Neuron (in vitro differentiated cells): ENCODE results near the gene CSF2.

ENCODE experiments used
- H2AFZ ChIP-seq: one replicate; pipeline ENCODE4 v1.6.1; 2013; ENCODE audit warnings: low read depth, mild to moderate bottlenecking, inconsistent platforms, low read length, moderate library complexity
- H3K27me3 ChIP-seq: one replicate; pipeline ENCODE4 v1.6.1; 2013; ENCODE audit warnings: low read length; ENCODE audit not compliant: insufficient read depth
- H3K36me3 ChIP-seq: one replicate; pipeline ENCODE4 v1.6.1; 2013; ENCODE audit warnings: low read length; ENCODE audit not compliant: insufficient read depth
- H3K4me1 ChIP-seq: one replicate; pipeline ENCODE4 v1.6.1; 2013; ENCODE audit warnings: low read length; ENCODE audit not compliant: insufficient read depth
- H3K4me3 ChIP-seq: 2 replicates; pipeline ENCODE4 v1.5.1; 2013; ENCODE audit warnings: mild to moderate bottlenecking, low read length, moderate library complexity
- H3K9me3 ChIP-seq: one replicate; pipeline ENCODE4 v1.6.1; 2013; ENCODE audit warnings: low read length

The CSF2 gene

GRCh38 chr5:132049093-132049492 is 24.5 kb upstream of the CSF2 start:
- Histone ChIP-seq H3K4me1 (no peaks in the 10 kb centered on the region), H3K4me3 (no peak overlapping the region), H2AFZ (no peak overlapping the region), H3K9me3 (no peaks in the 10 kb centered on the region), H3K36me3 (no peaks in the 10 kb centered on the region), H3K27me3 (no peaks in the 10 kb centered on the region)

GRCh38 chr5:132049559-132049958 is 24.0 kb upstream of the CSF2 start:
- Histone ChIP-seq H3K4me1 (no peaks in the 10 kb centered on the region), H3K36me3 (no peaks in the 10 kb centered on the region), H3K27me3 (no peaks in the 10 kb centered on the region), H2AFZ (no peak overlapping the region), H3K9me3 (no peaks in the 10 kb centered on the region), H3K4me3 (no peak overlapping the region)

GRCh38 chr5:132050136-132050535 is 23.5 kb upstream of the CSF2 start:
- no peak overlapping the region for H2AFZ ChIP-seq
- H3K9me3 ChIP-seq: no peaks in the 10 kb centered on the region
- no peak overlapping the region for H3K4me3 ChIP-seq
- no peaks in the 10 kb centered on the region for H3K27me3 ChIP-seq
- no peaks in the 10 kb centered on the region for H3K36me3 ChIP-seq
- H3K4me1 ChIP-seq: no peaks in the 10 kb centered on the region

GRCh38 chr5:132050661-132051552 is 22.7 kb upstream of the CSF2 start:
- Histone ChIP-seq H3K4me3 (no peak overlapping the region), H3K9me3 (no peaks in the 10 kb centered on the region), H3K27me3 (no peaks in the 10 kb centered on the region), H3K36me3 (no peaks in the 10 kb centered on the region), H3K4me1 (no peaks in the 10 kb centered on the region), H2AFZ (no peak overlapping the region)

GRCh38 chr5:132052520-132052919 is 21.1 kb upstream of the CSF2 start:
- Histone ChIP-seq H3K4me1 (no peaks in the 10 kb centered on the region), H3K27me3 (no peaks in the 10 kb centered on the region), H3K9me3 (no peaks in the 10 kb centered on the region), H3K36me3 (no peaks in the 10 kb centered on the region), H2AFZ (no peak overlapping the region), H3K4me3 (no peak overlapping the region)

- H2AFZ ChIP-seq: no peak overlapping the region
- no peak overlapping the region for H3K4me3 ChIP-seq
- H3K36me3 ChIP-seq: no peaks in the 10 kb centered on the region
- H3K27me3 ChIP-seq: no peaks in the 10 kb centered on the region
- H3K4me1 ChIP-seq: no peaks in the 10 kb centered on the region
- H3K9me3 ChIP-seq: no peaks in the 10 kb centered on the region
These were observed 20.1 kb upstream of the CSF2 start for GRCh38 chr5:132053483-132053882.

- H3K27me3 ChIP-seq: no peaks in the 10 kb centered on the region
- no peaks in the 10 kb centered on the region for H3K9me3 ChIP-seq
- no peaks in the 10 kb centered on the region for H3K36me3 ChIP-seq
- no peaks in the 10 kb centered on the region for H3K4me1 ChIP-seq
- H3K4me3 ChIP-seq: no peak overlapping the region
- H2AFZ ChIP-seq: no peak overlapping the region
These were observed 19.4 kb upstream of the CSF2 start for GRCh38 chr5:132054031-132054696.

GRCh38 chr5:132054697-132055440 is 18.7 kb upstream of the CSF2 start:
- no peaks in the 10 kb centered on the region for H3K27me3 ChIP-seq
- no peak overlapping the region for H2AFZ ChIP-seq
- H3K9me3 ChIP-seq: no peaks in the 10 kb centered on the region
- no peaks in the 10 kb centered on the region for H3K4me1 ChIP-seq
- H3K4me3 ChIP-seq: no peak overlapping the region
- no peaks in the 10 kb centered on the region for H3K36me3 ChIP-seq

- Histone ChIP-seq H2AFZ (no peak overlapping the region), H3K9me3 (no peaks in the 10 kb centered on the region), H3K36me3 (no peaks in the 10 kb centered on the region), H3K4me3 (no peak overlapping the region), H3K4me1 (no peaks in the 10 kb centered on the region), H3K27me3 (no peaks in the 10 kb centered on the region)
These were observed 18.2 kb upstream of the CSF2 start for GRCh38 chr5:132055441-132055807.

GRCh38 chr5:132055808-132056609 is 17.6 kb upstream of the CSF2 start:
- Histone ChIP-seq H3K27me3 (no peaks in the 10 kb centered on the region), H3K36me3 (no peaks in the 10 kb centered on the region), H2AFZ (no peak overlapping the region), H3K9me3 (no peaks in the 10 kb centered on the region), H3K4me1 (no peaks in the 10 kb centered on the region), H3K4me3 (no peak overlapping the region)

- no peaks in the 10 kb centered on the region for H3K27me3 ChIP-seq
- no peaks in the 10 kb centered on the region for H3K4me1 ChIP-seq
- H2AFZ ChIP-seq: no peak overlapping the region
- H3K36me3 ChIP-seq: no peaks in the 10 kb centered on the region
- no peak overlapping the region for H3K4me3 ChIP-seq
- H3K9me3 ChIP-seq: no peaks in the 10 kb centered on the region
These were observed 16.7 kb upstream of the CSF2 start for GRCh38 chr5:132056610-132057497.
